GM13977 (cell line): ENCODE data around the gene VPS13C.
A peak's percentile ranks its signal among the peaks of the same experiment; 100 is the strongest.

Source experiments
- DNase-seq: peaks from one replicate; pipeline ENCODE4 v3.0.0; 2012; ENCODE audit warnings: low spot score
- in situ Hi-C: fragments of 300-500 bp; cut with MboI; formaldehyde crosslinking; loops from one replicate; pipeline ENCODE4 v1.12.0; 2022; ENCODE audit warnings: low sequenced_read_pairs, low pct_unique_long_range_greater_than_20kb, mixed read lengths, inconsistent platforms; ENCODE audit not compliant: unreplicated experiment
- TF ChIP-seq, protein P1 (sequence below): IDR thresholded peaks from 2 replicates; pipeline ENCODE4 v1.5.1; 2012; ENCODE audit warnings: mild to moderate bottlenecking, control low read depth; ENCODE audit not compliant: insufficient read depth; ENCODE audit errors: extremely low read depth, missing control alignments

VPS13C gene, protein sequence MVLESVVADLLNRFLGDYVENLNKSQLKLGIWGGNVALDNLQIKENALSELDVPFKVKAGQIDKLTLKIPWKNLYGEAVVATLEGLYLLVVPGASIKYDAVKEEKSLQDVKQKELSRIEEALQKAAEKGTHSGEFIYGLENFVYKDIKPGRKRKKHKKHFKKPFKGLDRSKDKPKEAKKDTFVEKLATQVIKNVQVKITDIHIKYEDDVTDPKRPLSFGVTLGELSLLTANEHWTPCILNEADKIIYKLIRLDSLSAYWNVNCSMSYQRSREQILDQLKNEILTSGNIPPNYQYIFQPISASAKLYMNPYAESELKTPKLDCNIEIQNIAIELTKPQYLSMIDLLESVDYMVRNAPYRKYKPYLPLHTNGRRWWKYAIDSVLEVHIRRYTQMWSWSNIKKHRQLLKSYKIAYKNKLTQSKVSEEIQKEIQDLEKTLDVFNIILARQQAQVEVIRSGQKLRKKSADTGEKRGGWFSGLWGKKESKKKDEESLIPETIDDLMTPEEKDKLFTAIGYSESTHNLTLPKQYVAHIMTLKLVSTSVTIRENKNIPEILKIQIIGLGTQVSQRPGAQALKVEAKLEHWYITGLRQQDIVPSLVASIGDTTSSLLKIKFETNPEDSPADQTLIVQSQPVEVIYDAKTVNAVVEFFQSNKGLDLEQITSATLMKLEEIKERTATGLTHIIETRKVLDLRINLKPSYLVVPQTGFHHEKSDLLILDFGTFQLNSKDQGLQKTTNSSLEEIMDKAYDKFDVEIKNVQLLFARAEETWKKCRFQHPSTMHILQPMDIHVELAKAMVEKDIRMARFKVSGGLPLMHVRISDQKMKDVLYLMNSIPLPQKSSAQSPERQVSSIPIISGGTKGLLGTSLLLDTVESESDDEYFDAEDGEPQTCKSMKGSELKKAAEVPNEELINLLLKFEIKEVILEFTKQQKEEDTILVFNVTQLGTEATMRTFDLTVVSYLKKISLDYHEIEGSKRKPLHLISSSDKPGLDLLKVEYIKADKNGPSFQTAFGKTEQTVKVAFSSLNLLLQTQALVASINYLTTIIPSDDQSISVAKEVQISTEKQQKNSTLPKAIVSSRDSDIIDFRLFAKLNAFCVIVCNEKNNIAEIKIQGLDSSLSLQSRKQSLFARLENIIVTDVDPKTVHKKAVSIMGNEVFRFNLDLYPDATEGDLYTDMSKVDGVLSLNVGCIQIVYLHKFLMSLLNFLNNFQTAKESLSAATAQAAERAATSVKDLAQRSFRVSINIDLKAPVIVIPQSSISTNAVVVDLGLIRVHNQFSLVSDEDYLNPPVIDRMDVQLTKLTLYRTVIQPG (N-terminal part only)

DNA sequence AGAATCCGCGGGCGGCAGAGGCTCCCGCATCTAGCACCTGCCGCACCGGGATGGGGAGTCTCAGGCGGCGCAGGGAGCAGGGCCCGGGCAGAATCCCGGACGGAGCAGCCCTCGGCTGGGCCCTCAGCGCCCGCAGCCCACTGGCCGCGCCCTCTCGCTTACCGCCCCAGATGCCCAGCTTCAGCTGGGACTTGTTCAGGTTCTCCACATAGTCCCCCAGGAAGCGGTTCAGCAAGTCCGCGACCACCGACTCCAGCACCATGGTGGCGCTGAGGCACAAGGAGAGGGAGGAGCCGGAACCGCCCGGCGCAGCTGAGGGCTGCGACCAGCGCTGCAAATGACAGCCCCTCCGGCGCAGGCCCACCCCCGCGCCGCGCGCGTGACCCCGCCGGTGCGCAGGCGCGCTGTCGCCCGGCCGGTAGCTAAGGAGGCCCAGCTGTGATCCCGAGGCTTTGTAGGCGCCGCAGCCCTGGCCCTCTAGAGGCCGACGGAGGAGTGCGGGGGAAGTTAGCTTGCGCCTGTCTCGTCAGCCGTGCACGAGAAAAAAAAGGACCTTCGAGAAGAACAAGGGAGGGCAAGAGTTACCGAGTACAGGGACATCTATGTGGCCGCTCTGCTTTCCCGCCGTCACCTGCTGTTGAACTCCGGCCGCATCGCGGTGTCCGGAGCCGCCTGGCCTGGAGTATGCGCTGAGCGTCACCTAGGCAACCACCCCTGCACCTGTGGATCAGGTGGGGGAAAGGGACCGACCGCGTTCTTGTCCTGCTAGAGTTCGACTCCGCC, at the start of gene VPS13C:
Gene VPS13C, minus strand, starts transcription at position 335 of the 783 bp plus-strand sequence. Its CDS starts 73 bp downstream, at position 262.
- TF ChIP-seq, protein P1, sequence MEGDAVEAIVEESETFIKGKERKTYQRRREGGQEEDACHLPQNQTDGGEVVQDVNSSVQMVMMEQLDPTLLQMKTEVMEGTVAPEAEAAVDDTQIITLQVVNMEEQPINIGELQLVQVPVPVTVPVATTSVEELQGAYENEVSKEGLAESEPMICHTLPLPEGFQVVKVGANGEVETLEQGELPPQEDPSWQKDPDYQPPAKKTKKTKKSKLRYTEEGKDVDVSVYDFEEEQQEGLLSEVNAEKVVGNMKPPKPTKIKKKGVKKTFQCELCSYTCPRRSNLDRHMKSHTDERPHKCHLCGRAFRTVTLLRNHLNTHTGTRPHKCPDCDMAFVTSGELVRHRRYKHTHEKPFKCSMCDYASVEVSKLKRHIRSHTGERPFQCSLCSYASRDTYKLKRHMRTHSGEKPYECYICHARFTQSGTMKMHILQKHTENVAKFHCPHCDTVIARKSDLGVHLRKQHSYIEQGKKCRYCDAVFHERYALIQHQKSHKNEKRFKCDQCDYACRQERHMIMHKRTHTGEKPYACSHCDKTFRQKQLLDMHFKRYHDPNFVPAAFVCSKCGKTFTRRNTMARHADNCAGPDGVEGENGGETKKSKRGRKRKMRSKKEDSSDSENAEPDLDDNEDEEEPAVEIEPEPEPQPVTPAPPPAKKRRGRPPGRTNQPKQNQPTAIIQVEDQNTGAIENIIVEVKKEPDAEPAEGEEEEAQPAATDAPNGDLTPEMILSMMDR: peak; percentile 77
- peak; percentile 94 for DNase-seq
- in situ Hi-C loops: loop anchor here (10.0 kb wide), 1 partner anchor 186 kb away; no protein-coding TSS in a partner anchor

DNA sequence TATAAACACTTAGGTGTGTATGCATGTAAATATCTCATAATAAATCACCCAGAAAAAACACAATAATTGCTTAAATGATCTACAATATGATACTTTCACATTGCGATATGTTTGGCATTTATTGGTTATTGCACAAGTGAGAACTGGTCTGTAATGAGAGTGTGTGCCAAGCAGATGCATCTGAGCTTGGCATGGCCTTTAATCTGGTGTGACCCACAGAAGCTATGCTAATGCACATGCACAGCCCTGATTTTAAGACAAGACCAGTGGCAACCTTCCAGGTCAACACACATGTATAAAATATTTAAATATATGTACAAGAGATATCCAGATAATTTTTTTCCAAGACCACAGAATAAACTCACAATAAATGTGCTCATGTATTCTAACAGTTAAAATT, 49.2 kb upstream of the VPS13C start:
- TF ChIP-seq, protein P1: no peak
- in situ Hi-C loops: no loop called here
- DNase-seq: no peak

DNA sequence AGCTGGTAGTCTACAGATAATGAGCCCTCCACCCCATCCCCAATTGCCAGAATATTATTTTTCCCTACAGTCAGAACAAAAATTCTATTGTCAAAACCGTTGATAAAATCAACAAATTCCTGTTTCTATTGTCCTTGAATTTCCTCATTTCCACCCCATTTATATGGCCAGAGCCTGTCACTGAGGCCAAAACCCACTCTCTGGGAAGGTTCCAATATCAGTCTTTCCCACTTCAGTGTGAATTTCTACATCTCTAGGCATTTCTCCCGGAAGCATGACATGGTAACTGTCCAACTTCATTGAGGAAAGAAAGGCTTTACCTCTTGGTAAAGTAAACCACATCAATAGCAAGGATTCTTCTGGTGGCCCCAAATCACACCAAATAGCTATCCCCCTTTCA, 48.2 kb upstream of the VPS13C start:
- TF ChIP-seq, protein P1: no peak
- in situ Hi-C loops: no loop called here
- DNase-seq: no peak

DNA sequence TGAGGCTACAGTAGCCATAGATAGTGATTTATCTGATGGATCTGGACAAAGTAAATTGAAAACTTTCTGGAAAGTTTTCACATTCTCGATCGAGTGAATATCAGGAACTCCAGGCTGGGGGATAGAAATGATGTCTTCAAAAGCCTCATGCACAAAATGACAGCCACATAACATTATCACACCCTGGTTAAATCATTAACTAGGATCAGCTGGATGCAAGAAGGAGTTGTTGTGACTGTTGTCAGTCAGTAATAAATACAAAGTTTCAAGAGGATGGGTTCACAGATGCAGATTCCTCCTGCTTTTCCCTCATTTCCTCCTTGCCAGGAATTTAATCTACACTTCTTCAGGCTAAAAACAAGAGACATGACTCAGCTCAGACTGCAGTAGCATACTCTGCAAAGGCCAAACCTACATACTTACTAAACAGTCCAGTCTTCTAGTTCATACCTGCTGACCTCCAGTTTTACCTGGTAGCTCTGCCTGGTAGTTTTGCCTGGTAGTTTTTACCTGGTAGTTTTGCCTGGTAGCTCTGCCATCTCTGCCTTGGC, 47.4 kb upstream of the VPS13C start:
- no peak for DNase-seq
- in situ Hi-C loops: no loop called here
- TF ChIP-seq, protein P1: no peak

DNA sequence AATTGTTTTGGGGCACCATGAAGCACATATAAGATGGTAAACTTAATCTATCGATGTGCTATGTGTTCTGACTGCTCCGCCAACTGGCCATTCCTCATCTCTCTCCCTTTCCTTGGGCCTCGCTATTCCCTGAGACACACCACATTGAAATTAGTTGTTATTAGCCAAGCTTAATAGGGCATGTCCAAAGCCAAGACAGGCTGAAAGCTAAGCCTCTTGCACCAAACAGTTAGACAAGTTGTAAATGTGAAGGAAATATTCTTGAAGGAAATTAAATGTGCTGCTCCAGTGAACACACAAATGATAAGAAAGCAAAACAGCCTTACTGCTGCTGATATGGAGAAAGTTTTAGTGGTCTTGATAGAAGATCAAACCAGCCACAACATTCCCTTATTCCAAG, 45.8 kb upstream of the VPS13C start:
- no peak for DNase-seq
- in situ Hi-C loops: no loop called here
- TF ChIP-seq, protein P1: no peak
